HG02798 (cell line): ENCODE results near the gene COL28A1.

ENCODE experiments used
- ATAC-seq: cut with Tn5 transposase; IDR thresholded peaks from one replicate; pipeline ENCODE4 v1.9.1; 2021; ENCODE audit warnings: mild to moderate bottlenecking; ENCODE audit not compliant: unreplicated experiment, poor library complexity

Gene COL28A1

DNA sequence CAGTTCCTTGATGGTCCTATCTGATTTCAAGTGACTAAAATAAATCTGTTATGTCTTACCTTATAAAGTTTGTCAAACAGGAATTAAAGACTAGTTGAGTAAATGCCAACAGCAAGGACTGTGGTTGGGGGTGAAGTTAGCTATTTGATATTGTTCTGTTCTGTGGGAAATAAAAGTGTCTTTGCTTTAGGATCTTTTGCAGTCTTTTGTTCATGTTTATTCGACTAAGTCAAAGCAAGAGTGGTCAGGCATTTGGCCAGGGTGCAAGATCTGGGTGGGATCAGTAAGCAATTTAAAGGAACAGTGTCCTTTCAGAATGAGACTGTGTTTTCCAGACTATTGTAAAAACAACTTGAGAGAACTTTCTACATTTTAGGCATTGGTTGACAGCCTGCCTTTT, at the start of gene COL28A1:
Gene COL28A1 (minus strand): TSS at position 183 of the 400 bp plus-strand sequence. CDS start 2,998 bp downstream, outside the sequence.
- no peak for ATAC-seq

DNA sequence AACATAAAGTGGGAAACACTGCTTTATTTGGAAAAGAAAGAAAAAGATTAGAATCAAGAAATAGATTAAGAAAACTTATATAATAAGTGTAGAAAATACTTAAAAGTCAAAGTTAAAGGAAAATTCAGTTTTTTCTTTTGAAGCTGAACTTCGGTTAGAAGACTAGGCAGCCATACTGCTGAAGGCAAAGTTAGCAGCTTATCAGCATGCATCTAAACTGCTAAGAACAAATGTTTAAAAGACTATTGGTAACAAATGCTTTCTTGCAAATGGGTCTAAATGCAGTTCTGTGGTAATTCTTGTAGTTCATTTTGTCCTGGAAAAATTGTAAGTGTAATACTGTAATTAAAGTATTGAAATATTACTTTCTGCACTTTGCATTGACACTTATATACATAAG, 49.0 kb upstream of the COL28A1 start:
- no peak for ATAC-seq

DNA sequence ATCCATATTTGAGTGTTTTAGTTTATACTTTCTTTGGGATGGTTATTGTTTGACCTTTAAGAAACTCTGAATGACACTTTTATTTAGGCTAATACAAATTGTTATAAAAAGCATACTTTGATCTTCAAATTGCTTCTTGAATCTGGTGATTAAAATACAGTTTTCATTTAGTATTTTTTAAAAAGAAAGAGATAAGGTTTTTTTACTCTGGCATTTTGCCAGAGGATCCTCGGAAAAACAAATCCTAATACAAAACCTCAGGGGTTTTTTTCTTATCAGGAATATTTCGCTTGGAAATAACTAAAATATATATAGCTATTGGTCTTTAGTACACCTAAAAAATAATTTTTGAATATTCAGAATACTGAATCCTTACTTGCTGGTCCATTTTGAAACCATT, 48.1 kb upstream of the COL28A1 start:
- no peak for ATAC-seq

DNA sequence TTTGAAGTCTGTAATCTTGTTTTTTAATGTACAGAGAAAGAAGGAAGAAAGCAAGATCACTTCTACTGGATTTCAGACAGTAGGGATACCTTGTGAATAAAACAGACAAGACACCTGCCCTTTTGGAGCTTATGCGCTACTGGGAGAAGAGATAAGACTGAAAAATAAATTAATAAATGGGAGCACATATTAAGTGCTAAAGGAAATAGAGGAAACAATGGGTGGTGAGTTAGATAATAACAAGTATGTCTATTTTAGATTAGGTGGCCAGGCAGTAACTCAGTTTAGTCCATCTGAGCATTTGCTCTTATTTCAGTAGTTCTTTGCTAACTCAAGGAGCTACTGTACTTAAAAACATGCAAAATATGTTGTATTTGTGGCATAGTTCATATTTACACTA, 46.9 kb upstream of the COL28A1 start:
- ATAC-seq, result no peak

DNA sequence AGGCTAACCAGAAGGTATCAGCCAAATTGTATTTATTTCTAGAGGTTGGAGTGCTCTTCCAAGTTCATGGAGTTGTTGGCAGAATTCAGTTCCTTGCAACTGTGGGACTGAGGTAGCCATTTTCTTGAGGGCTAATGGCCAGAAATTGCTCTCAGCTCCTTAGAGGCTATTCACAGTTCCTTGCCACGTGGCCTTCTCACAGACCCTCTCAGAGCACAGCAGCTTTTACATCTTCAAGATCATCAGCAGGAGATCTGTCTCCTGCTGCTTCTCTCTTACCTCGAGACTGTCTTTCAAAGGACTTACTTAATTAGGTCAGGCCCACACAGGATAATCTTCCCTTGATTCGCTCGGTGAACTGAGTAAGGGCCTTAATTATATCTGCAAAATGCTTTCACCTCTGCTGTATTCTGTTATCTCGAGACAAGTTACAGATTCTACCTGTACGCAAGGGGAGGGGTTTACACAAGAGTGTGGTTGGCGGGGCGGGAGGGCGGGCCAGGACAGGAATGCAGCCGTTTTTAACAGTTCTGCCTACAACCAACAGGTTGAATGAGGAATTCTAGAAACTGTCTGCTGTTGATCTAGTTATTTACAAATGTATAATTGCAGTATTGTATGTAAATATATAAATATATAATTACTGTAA, 46.0 kb upstream of the COL28A1 start:
- no peak for ATAC-seq

DNA sequence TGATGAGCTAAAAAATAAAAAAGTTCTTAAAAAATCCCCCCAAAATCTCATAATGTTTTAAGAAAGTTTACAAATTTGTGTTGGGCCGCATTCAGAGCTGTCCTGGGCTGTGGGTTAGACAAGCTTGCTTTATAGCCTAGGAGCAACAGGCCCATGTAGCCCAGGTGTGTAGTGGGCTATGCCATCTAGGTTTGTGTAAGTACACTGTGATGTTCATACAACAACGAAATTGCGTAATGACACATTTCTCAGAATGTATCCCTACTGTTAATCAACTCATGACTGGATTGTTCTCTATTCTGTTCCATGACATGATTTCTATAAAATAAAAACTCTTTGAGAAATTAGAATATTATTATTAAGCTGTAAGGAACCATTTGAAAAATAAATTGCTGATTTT, 44.0 kb upstream of the COL28A1 start:
- ATAC-seq, result no peak

DNA sequence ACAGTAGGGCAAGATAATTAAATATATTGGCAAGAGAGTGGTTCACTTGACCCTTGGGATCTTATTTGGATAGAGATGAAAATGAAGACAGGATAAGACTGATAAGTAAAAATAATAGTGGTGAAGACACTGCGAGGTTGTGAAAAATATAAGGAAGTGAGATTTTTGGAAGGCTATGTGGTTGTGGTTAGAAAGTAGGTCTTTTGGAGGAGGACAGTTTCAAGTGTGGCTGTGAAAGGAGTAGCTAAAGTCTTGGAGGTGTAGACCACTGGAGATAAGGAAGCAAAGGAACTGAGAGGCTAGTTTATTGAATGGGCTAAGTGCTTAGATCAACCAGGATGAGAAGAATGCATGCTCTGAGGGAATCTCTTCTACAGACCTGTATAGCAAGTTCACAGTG, 42.2 kb upstream of the COL28A1 start:
- no peak for ATAC-seq

DNA sequence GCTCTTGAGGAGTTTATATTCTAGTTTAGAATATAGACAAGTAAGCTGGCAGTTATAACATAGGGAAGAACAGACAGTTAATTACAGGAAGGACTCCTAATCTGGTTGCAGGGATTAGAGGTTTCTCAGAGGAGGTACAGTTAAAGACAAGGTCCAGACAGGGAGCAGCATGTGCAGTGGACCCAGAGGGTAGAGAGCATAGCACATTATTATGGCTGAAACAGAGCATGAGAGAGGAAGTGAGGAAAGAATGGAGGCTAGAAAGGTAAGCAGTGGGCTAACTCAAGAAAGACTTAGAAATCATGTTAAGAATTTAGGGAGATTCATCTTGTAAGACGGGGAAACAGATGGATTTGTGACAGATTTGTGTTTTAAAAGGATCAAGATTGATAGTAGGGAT, 40.7 kb upstream of the COL28A1 start:
- ATAC-seq, result no peak

DNA sequence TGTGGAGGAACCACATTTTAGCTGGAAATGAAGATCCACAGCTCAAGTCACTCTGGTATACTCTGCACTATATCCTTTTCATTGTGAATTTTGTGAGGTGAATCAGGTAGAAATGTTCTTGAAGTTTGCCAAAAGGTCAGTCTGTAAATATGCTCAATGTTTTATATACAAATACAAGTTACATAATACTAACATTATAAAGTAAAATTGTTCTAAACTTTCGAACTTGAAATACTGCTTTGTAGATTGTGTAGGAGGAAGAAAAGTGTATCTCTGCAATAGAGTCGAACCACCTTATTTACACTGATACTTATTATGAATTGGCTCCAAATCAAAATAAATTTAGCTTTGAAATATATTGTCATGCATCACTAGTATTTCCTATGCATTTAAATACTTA, 38.0 kb upstream of the COL28A1 start:
- ATAC-seq, result no peak

DNA sequence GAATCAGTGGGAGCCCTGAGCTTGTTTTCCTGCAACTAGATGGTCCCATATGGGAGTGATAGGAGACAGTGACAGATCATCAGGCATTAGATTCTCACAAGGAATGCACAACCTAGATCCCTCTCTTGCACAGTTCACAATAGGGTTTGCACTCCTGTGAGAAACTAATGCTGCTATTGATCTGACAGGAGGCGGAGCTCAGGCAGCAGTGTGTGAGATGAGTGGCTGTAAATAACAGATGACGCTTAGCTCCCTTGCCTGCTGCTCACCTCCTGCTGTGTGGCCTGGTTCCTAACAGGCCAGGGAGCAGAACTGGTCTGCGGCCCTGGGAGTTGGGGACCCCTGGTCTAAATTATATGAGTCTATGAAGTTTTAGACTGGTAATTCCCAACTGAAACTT, 34.9 kb upstream of the COL28A1 start:
- no peak for ATAC-seq

DNA sequence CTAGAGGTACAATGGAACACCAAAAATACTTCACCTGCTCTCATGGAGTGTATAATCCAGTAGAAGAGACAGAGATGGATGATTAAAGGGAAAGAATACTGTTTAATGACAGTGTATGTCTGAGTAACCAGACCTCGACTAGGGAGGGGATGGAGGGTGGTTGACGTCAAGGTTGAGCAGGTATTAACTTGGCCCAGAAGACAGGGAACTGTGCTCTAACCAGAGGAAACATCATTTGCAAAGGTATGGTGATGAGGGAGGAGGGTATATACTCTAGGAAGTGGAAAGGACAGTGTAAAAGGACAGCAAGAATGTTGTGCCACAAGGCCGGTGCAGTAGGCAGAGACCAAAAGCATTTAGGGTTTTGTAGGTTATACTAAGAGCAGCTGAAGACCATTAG, 33.9 kb upstream of the COL28A1 start:
- no peak for ATAC-seq

DNA sequence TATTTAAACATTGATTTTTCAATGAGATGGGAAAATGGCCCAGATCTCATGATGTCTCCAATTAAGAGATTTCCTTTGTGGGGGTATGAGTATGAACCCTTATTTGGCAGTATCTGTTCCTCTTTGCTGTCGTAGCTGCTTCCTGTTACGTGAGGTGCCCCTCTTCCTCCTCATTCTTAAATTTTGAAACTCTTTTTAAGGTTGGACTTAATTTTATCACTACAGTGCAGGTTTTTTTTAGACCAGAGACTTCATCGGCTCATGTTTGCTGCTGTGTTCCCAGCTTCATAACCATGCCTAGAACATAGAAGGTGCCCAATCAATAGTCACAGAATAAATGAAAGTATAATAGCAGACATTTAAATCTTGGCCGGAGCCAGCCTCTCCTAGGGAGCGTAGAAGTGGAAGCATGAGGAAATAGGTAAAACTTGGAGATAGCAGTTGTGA, 33.4 kb upstream of the COL28A1 start:
- peak; percentile 30 for ATAC-seq

DNA sequence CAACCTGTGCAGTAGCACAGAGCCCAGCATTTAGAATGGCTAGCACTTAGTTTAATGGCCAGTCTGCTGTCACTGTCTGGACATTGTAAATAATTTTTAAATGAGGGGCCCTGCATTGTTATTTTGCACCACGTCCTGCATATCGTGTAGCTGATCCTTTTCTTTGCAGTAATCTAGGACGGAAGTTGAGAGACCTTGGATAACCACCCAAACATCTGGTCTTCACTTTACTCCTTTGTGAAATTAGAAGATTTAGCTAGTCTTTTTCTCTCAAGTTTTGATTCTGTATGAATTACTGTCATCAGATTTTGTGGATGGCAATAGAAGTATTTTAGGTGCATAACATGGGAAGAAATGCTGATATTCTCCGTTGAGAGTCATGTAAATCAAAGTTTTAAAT, 32.9 kb upstream of the COL28A1 start:
- no peak for ATAC-seq

DNA sequence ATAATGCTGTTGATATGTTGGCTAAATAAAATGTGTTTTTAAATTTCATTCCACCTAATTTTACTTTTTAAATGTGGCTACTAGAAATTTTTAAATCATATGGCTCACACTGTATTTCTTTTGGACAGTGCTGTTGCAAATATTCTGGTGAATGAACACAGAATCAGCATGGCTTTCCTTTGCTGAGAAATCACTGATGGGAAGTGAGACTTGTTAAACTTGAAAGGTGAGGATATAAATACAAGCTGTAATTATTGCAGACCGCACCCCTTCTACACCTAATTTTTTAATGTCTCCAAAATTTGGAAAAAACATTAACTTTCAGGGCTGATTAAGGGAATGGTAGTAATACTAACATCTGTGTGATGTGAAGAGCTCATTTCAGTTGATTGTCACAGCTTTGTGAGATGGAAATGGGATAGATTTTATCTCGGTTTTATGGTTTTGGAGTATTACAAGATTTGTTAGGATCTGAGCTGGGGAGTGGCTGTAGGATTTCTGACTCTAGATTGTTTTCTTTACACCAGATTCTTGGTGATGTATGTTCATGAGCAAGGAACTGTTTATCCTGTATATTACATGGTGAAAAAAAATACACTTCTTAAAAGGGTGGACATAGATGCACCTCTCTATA, 32.3 kb upstream of the COL28A1 start:
- ATAC-seq, result no peak

DNA sequence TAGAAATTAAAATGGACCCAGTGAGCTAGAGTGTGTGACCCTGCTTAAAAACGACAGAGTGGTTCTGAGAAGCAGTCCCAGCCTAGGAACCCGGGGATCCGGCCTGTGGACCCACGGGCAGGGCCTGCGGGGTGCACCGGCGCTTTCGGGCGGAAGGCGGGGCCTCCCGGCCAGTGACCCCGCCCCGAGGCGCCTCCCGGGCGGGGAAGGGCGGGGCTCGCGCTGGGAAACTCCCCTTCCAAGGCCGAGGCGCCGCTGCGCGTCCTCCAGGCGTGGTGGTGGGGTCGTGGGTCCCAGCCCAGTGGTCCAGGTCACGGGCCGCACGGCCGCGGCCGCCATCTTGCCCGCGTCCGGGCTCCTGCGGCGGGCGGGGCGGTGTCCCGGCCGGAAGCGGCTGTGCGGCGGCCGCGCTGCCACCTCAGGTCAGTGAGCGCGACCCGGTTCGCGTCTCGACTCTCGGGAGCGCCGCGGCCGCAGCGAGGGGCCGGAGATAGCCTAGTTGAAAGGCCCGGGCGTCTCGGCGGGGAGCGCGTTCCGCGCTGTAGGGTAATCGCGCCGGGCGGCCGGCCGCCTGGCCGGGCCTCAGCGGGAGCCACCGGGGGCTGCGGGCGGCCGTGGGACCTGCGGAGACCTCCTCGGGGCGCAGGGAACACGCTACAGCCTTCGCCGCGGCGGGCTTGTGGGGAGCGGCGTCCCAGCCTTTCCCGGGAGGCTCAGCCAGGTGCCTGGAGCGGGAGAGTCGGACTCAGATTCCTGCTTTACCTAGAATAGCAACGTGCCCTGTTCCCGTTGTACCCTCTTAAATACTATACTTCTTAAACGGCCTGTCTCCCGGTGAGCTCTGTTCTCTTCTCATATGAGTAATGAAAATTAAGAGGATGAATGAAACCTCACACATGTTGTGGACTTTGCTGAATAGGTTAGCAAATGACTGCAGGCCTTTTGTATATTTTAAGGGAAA, 31.3 kb upstream of the COL28A1 start, which contains the start of gene MIOS:
Gene MIOS (plus strand): TSS at position 234 of the 961 bp plus-strand sequence. CDS start 5,592 bp downstream, outside the sequence.
- ATAC-seq, result peak; percentile 83

DNA sequence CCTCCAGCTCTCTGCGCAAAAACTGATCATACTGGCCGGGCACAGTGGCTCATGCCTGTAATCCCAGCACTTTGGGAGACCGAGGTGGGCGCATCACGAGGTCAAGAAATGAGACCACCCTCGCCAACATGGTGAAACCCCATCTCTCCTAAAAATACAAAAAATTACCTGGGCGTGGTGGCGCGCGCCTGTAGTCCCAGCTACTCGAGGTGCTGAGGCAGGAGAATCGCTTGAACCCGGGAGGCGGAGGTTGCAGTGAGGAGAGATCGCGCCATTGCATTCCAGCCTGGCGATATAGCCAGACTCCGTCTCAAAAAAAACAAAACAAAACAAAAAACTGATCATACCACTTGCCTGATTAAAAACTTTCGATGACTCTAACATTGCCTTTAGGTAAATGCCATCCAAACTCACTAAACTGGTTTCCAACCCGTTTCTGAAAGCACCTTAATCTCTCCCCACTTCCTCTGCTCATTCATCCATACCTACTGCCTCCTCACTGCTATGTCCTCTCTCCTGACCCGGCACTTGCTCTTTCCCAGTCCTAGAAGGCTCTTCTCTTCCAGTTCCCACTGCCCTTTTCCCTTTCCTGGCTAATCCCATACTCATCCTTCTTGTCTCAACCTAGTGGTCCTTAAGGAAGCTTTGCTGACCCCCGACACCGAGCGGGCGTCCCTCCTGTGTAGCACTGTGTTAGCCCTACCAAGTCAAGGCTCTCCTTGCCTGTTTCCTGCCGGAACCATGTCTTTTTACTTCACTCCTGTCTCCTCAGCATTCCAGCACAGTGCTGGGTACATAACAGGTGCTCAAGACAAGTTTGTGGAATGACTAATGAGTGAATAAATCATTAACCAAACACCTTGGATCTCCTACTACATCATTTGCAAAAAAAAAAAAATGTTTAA, 30.3 kb upstream of the COL28A1 start:
- ATAC-seq, result peak; percentile 19

DNA sequence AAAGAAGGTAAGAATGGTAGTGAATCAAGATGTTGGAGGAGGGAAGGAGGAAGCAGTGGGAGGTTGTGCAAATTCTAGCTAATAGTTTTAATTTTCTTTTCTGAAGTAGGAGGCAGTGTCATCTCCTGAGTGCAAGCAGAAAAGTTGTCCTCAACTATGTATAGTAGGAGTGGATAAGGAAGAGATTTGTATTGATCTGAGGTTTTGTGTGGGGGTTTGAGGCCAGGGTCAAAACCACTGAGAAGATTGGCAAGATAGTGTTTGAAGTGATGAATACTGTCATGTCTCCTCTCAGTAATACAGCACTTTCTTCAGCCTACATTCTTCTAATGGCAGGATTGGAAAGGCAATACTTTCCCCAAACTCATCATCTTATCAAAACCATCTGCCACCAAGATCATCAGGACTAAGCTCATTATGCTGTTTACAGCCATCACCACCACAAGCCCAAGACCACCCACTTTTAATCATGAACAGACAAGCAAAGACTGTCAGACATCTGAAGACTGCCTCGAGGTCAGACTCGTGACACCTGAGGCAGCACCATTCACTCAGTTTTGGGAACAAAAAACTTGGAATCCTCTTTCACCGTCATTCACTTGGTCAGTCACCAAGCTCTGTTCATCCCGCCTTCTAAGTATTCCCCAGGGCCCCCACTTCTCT, 29.5 kb upstream of the COL28A1 start:
- no peak for ATAC-seq

DNA sequence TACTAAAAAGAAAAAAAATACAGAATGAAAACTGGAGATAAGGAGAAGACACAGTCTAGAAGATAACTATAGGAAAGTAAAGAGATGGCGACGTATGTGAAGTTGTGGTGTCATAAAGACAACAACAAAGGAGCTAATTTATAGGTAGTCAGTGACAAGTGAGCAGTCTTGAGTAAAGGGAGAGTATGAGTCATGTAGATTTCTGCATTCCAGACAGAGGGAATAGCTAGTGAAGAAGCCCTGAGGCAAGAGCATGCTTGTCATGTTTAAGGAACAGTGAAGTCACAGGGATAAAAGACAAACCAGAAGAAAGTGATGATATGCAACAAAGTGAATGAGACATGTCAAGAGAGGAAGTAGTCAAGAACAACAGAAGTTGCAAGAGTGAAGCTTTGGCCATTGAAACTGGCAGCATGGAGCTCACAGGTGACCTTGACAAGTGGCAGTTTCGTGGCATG, 28.7 kb upstream of the COL28A1 start:
- no peak for ATAC-seq

DNA sequence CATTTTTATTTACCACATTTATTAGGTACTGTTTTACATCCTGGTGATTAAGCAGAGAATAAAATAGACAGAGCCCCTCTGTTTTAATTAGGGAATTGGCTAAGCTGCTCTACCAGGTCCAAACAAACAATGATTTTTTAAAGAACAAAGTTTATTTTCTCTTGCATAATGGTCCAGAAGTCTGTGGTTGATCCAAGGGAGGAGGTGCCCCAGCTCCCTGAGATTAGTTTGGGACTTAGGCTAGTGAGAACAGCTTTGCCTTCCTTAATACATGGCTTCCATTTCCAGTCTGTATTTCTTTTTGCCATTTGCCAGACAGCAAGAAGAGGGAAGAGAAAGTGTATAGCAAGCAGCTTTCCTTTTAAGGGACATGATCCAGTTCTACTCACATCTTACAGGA, 28.1 kb upstream of the COL28A1 start:
- no peak for ATAC-seq
